ENCODE data around the gene PTPN7.
"Not testable (repeated sequence)": the region's sequence is repeated elsewhere in the genome, so short reads cannot be mapped to it uniquely, and the experiment has no call there.

Gene PTPN7

GRCh38 chr1:202200669-202201068 is 40.3 kb upstream of the PTPN7 start:
- H3K27ac ChIP-seq (ENCODE audit: insufficient read depth, low read length, poor library complexity, severe bottlenecking): no peak overlapping the region
- no peaks in the 10 kb centered on the region for H3K9me3 ChIP-seq (ENCODE audit: control insufficient read depth, low read length)
- H3K4me1 ChIP-seq (ENCODE audit: control insufficient read depth, insufficient read depth, low read length, poor library complexity, severe bottlenecking): no peaks in the 10 kb centered on the region
- H3K27me3 ChIP-seq (replicated peaks; ENCODE audit: control insufficient read depth, insufficient read depth, low read length, poor library complexity, severe bottlenecking): no peaks in the 10 kb centered on the region
- H3K36me3 ChIP-seq (ENCODE audit: control insufficient read depth, insufficient read depth, low read length): no peaks in the 10 kb centered on the region
- no peak for DNase-seq
- no peak overlapping the region for H3K4me3 ChIP-seq (ENCODE audit: insufficient read depth, low read depth, low read length, poor library complexity, severe bottlenecking)

GRCh38 chr1:202200112-202200548 is 39.7 kb upstream of the PTPN7 start:
- no peaks in the 10 kb centered on the region for H3K4me1 ChIP-seq (ENCODE audit: control insufficient read depth, insufficient read depth, low read length, poor library complexity, severe bottlenecking)
- no peaks in the 10 kb centered on the region for H3K36me3 ChIP-seq (ENCODE audit: control insufficient read depth, insufficient read depth, low read length)
- no peak for DNase-seq
- H3K4me3 ChIP-seq (ENCODE audit: insufficient read depth, low read depth, low read length, poor library complexity, severe bottlenecking): no peak overlapping the region
- H3K27me3 ChIP-seq (replicated peaks; ENCODE audit: control insufficient read depth, insufficient read depth, low read length, poor library complexity, severe bottlenecking): no peaks in the 10 kb centered on the region
- no peak overlapping the region for H3K27ac ChIP-seq (ENCODE audit: insufficient read depth, low read length, poor library complexity, severe bottlenecking)
- H3K9me3 ChIP-seq (ENCODE audit: control insufficient read depth, low read length): no peaks in the 10 kb centered on the region

- no peaks in the 10 kb centered on the region for H3K36me3 ChIP-seq (ENCODE audit: control insufficient read depth, insufficient read depth, low read length)
- H3K4me3 ChIP-seq (ENCODE audit: insufficient read depth, low read depth, low read length, poor library complexity, severe bottlenecking): no peak overlapping the region
- DNase-seq: no peak
- no peaks in the 10 kb centered on the region for H3K4me1 ChIP-seq (ENCODE audit: control insufficient read depth, insufficient read depth, low read length, poor library complexity, severe bottlenecking)
- peaks cover 1% of the 10 kb centered on the region for H3K27me3 ChIP-seq (replicated peaks; ENCODE audit: control insufficient read depth, insufficient read depth, low read length, poor library complexity, severe bottlenecking)
- H3K27ac ChIP-seq (ENCODE audit: insufficient read depth, low read length, poor library complexity, severe bottlenecking): no peak overlapping the region
- H3K9me3 ChIP-seq (ENCODE audit: control insufficient read depth, low read length): no peaks in the 10 kb centered on the region
Observed at GRCh38 chr1:202199040-202199889, 38.9 kb upstream of the PTPN7 start.

GRCh38 chr1:202198366-202198724 is 37.9 kb upstream of the PTPN7 start:
- no peak overlapping the region for H3K4me3 ChIP-seq (ENCODE audit: insufficient read depth, low read depth, low read length, poor library complexity, severe bottlenecking)
- H3K4me1 ChIP-seq (ENCODE audit: control insufficient read depth, insufficient read depth, low read length, poor library complexity, severe bottlenecking): peaks cover 5% of the 10 kb centered on the region
- peaks cover 7% of the 10 kb centered on the region for H3K27me3 ChIP-seq (replicated peaks; ENCODE audit: control insufficient read depth, insufficient read depth, low read length, poor library complexity, severe bottlenecking)
- DNase-seq: no peak
- H3K27ac ChIP-seq (ENCODE audit: insufficient read depth, low read length, poor library complexity, severe bottlenecking): no peak overlapping the region
- H3K9me3 ChIP-seq (ENCODE audit: control insufficient read depth, low read length): no peaks in the 10 kb centered on the region
- H3K36me3 ChIP-seq (ENCODE audit: control insufficient read depth, insufficient read depth, low read length): no peaks in the 10 kb centered on the region

- H3K27ac ChIP-seq (ENCODE audit: insufficient read depth, low read length, poor library complexity, severe bottlenecking): no peak overlapping the region
- DNase-seq: no peak
- peaks cover 9% of the 10 kb centered on the region for H3K4me1 ChIP-seq (ENCODE audit: control insufficient read depth, insufficient read depth, low read length, poor library complexity, severe bottlenecking)
- H3K9me3 ChIP-seq (ENCODE audit: control insufficient read depth, low read length): no peaks in the 10 kb centered on the region
- no peak overlapping the region for H3K4me3 ChIP-seq (ENCODE audit: insufficient read depth, low read depth, low read length, poor library complexity, severe bottlenecking)
- H3K27me3 ChIP-seq (replicated peaks; ENCODE audit: control insufficient read depth, insufficient read depth, low read length, poor library complexity, severe bottlenecking): peaks cover 12% of the 10 kb centered on the region
- H3K36me3 ChIP-seq (ENCODE audit: control insufficient read depth, insufficient read depth, low read length): no peaks in the 10 kb centered on the region
Observed at GRCh38 chr1:202197653-202198365, 37.4 kb upstream of the PTPN7 start.

GRCh38 chr1:202194328-202194648 is 33.9 kb upstream of the PTPN7 start:
- H3K36me3 ChIP-seq (ENCODE audit: control insufficient read depth, insufficient read depth, low read length): no peaks in the 10 kb centered on the region
- no peak overlapping the region for H3K27ac ChIP-seq (ENCODE audit: insufficient read depth, low read length, poor library complexity, severe bottlenecking)
- peaks cover 10% of the 10 kb centered on the region for H3K4me1 ChIP-seq (ENCODE audit: control insufficient read depth, insufficient read depth, low read length, poor library complexity, severe bottlenecking)
- H3K27me3 ChIP-seq (replicated peaks; ENCODE audit: control insufficient read depth, insufficient read depth, low read length, poor library complexity, severe bottlenecking): peaks cover 12% of the 10 kb centered on the region
- DNase-seq: no peak
- no peak overlapping the region for H3K4me3 ChIP-seq (ENCODE audit: insufficient read depth, low read depth, low read length, poor library complexity, severe bottlenecking)
- H3K9me3 ChIP-seq (ENCODE audit: control insufficient read depth, low read length): no peaks in the 10 kb centered on the region

- no peak within 1 kb of the TSS for H3K4me3 ChIP-seq (ENCODE audit: insufficient read depth, low read depth, low read length, poor library complexity, severe bottlenecking)
- H3K27me3 ChIP-seq (replicated peaks; ENCODE audit: control insufficient read depth, insufficient read depth, low read length, poor library complexity, severe bottlenecking): peaks cover 12% of the 10 kb centered on the region
Observed at GRCh38 chr1:202193614-202194327, 33.4 kb upstream of the PTPN7 start, which contains the start of gene LGR6. TSS of gene LGR6 (plus strand) at chr1:202193799. CDS start at chr1:202193990, 191 bp downstream.

GRCh38 chr1:202192770-202193613 is 32.6 kb upstream of the PTPN7 start:
- peak; percentile 15 to 31 (median 25) for DNase-seq

More at GRCh38 chr1:202193614-202194327, 33.4 kb upstream of the PTPN7 start, which contains the start of gene LGR6:
- Histone ChIP-seq H3K9me3 (ENCODE audit: control insufficient read depth, low read length) (no peaks in the 10 kb centered on the region), H3K4me1 (ENCODE audit: control insufficient read depth, insufficient read depth, low read length, poor library complexity, severe bottlenecking) (peaks cover 10% of the 10 kb centered on the region), H3K27ac (ENCODE audit: insufficient read depth, low read length, poor library complexity, severe bottlenecking) (no peak within 1 kb of the TSS), H3K36me3 (ENCODE audit: control insufficient read depth, insufficient read depth, low read length) (no peaks in the 10 kb centered on the region)
- no peak for DNase-seq

GRCh38 chr1:202191391-202191790 is 31.0 kb upstream of the PTPN7 start:
- not testable (repeated sequence) for H3K4me1 ChIP-seq (ENCODE audit: control insufficient read depth, insufficient read depth, low read length, poor library complexity, severe bottlenecking)

More at GRCh38 chr1:202192770-202193613, 32.6 kb upstream of the PTPN7 start:
- Histone ChIP-seq H3K4me3 (ENCODE audit: insufficient read depth, low read depth, low read length, poor library complexity, severe bottlenecking) (no peak overlapping the region), H3K27ac (ENCODE audit: insufficient read depth, low read length, poor library complexity, severe bottlenecking) (no peak overlapping the region), H3K36me3 (ENCODE audit: control insufficient read depth, insufficient read depth, low read length) (no peaks in the 10 kb centered on the region), H3K9me3 (ENCODE audit: control insufficient read depth, low read length) (no peaks in the 10 kb centered on the region), H3K27me3 (replicated peaks; ENCODE audit: control insufficient read depth, insufficient read depth, low read length, poor library complexity, severe bottlenecking) (peaks cover 12% of the 10 kb centered on the region), H3K4me1 (ENCODE audit: control insufficient read depth, insufficient read depth, low read length, poor library complexity, severe bottlenecking) (peaks cover 10% of the 10 kb centered on the region)

More at GRCh38 chr1:202191391-202191790, 31.0 kb upstream of the PTPN7 start:
- H3K27ac ChIP-seq (ENCODE audit: insufficient read depth, low read length, poor library complexity, severe bottlenecking); H3K9me3 ChIP-seq (ENCODE audit: control insufficient read depth, low read length); H3K36me3 ChIP-seq (ENCODE audit: control insufficient read depth, insufficient read depth, low read length); H3K4me3 ChIP-seq (ENCODE audit: insufficient read depth, low read depth, low read length, poor library complexity, severe bottlenecking); DNase-seq: not testable (repeated sequence)
- H3K27me3 ChIP-seq (replicated peaks; ENCODE audit: control insufficient read depth, insufficient read depth, low read length, poor library complexity, severe bottlenecking): peaks cover 12% of the 10 kb centered on the region
